ENCODE data around the gene PRKD3. TPM values are rescaled to one million over a fixed set of nuclear protein-coding genes. Genes with fewer than 3 reads are reported as not detected.

Gene PRKD3
- 54.8 and 56.1 TPM in 2 replicates for total RNA-seq (2014; rRNA removed; shearing (Covaris generic))
- 58.5 and 99.5 TPM in 2 replicates for polyA plus RNA-seq (2014; cell fraction: nucleus; rRNA removed)

DNA sequence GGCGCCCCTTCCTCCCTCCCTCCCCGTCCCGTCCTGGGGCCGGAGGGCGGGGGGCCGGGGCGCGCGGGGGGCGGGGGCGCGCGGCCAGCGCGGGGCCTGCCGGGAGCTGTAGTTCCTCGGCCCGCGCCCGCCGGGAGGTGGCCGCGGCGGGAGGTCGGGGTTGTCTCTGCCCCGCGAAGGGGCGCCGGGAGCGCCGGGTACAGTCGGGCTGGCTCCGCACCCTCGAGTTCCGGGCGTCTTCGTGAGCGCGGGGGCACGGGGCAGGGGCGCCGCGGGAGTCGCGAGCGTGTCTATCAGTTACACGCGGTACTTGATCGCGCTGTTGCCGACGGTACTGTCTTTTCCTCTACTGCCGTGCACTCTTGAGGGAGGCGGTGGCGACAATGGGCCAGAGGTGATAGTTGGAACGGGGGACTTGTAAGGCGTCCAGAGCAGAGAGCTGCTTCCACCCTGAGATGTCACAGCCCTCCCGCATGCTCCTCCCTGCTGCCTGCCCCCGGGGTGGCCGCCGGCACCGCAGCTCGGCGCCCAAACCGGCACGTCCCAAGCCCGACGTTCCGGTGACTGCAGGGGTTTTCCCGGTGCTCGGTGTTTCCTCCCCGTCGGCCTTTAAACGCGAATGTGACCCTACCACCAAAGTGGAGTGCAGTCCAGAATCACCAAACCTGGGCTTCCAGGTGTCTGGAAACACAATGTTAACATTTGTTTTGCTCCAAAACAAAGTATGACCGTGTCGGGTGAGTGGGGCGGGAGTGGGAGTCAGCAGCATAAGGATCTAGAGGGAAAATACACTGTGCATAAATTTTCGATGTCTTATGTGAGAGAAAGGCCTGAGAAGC is at the start of gene PRKD3:
Gene PRKD3, minus strand, starts transcription at position 48 of the 839 bp plus-strand sequence. CDS start 8,309 bp downstream, outside the sequence.
- peak; percentile 60 for DNase-seq (ENCODE audit: extremely low read depth, low read depth)

DNA sequence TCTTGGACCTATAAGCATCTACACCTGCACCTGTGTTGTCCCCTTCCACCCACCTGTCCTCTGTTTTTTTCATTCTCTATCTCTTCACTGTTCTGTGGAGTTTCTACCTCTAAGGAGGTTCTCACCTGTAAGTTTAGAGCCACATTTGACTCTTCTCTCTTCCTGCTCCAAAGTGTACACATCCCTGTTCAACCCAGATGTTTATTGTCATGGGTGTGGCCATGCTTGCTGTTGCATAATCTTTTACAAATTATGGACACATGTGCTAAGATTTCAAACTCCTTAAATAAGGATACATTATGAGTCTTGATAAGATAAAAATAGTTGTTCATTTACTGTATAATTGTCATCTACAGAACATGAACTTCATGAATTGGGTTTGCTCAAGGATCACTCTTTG is 47.4 kb upstream of the PRKD3 start:
- no peak for DNase-seq (ENCODE audit: extremely low read depth, low read depth)

DNA sequence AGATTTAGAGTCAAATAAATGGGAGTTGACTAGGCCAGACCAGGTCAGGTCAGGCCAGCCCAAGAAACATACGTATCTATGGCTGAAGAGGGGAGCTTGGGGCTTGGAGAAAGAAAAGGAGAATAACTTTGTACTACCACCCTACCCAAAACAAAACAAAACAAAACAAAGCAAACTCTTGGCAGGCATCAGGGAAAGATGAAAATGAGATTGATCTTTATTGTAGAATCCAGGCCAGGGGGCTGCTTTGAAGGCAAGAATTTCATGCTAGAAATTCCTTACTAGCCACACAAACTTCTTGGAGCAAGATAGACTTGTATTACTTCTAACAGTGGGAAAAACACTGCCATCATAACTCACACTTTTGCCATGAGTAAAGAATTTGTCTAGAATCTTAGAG is 46.0 kb upstream of the PRKD3 start:
- DNase-seq (ENCODE audit: extremely low read depth, low read depth), result no peak

DNA sequence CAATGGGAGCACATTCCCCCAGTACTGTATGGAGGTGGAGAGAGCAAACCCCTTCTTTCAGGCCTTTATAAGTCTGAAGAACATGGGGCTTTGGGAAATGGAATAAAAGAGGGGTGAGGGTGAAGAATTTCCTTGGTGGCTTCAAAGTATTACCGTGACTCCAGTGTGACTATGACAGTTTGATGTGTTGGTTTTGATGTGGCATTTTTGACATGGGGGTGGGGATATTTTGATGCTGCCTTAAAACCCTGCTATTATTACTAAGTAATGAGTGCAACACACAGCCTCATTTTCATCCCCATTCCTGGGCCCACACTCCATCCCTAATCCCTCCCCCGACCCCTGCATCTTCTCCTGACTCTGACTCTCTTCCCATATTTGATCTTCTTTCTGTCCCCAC is 43.4 kb upstream of the PRKD3 start:
- DNase-seq (ENCODE audit: extremely low read depth, low read depth), result no peak

DNA sequence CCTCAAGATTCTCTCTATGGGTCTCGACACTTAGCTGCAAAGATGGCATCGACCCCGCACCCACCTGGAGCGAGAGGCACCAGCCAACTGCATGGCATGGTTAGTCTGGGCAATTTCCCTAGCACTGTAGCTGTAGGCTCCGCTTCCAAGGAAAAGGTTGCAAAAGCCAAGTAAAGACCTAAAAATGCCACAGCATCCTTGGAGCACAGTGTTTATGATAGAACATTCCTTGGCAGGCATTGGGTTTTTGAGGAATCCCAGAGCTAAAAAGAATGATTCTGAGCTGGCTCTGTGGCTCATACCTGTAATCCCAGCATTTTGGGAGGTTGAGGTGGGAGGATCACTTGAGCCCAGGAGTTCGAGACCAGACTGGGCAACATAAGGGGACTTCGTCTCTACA is 42.7 kb upstream of the PRKD3 start:
- DNase-seq (ENCODE audit: extremely low read depth, low read depth), result no peak

DNA sequence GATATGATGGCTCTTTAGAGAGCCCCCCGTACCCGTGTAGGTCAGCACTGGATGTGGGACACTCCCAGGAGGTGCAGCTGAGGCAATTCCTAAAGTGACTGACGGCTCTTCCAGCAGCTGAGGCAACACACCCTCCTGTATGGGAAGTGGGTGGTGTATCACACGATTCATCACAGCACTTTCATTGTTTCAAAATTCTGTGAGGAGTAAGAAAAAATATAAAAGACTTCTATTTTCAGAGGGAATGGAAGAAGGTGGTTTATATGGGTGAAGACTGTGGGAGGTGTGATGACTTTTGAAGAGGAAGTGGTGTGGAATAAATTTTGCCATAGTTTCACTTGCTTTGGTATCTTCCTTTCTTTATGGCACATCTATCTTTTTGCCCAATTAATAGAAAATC is 42.1 kb upstream of the PRKD3 start:
- DNase-seq (ENCODE audit: extremely low read depth, low read depth), result no peak

DNA sequence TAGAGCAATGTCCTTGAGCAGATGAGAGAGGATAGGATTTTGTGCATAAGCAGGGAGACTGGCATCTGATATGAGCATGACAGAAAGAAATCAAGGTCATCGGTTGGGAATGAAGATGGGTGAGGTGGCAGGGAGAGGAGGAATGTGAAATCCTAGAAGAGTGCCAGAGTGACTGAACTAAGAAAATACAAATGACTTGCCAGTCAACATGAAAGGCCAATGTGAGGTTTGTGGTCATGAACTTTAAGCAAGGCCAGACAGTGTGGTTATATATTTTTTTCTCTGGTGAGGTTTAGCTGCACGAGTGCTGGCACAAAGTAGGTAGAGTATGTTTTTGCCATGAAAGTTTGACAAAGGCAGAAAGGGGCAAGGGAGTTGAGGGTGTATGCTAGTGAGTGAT is 41.0 kb upstream of the PRKD3 start:
- no peak for DNase-seq (ENCODE audit: extremely low read depth, low read depth)

DNA sequence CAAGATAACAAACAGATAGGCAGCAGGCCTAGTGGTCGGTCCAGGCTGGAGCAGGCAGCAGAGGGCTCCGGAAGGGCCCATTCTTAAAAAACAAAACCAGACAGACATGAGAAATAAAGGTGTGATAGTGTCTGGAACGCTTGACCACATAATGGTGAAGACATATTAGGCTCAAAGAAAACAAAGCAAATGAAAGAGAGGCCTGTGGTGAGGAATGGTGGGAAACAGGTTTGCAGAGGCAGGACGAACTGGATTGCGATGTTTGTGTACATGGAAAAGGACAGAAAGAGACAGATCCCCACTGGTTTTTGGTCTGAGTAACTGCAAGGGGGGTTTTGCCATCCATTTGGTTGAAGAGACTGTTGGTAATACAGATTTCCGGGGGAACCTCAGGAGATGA is 39.7 kb upstream of the PRKD3 start:
- DNase-seq (ENCODE audit: extremely low read depth, low read depth), result no peak

DNA sequence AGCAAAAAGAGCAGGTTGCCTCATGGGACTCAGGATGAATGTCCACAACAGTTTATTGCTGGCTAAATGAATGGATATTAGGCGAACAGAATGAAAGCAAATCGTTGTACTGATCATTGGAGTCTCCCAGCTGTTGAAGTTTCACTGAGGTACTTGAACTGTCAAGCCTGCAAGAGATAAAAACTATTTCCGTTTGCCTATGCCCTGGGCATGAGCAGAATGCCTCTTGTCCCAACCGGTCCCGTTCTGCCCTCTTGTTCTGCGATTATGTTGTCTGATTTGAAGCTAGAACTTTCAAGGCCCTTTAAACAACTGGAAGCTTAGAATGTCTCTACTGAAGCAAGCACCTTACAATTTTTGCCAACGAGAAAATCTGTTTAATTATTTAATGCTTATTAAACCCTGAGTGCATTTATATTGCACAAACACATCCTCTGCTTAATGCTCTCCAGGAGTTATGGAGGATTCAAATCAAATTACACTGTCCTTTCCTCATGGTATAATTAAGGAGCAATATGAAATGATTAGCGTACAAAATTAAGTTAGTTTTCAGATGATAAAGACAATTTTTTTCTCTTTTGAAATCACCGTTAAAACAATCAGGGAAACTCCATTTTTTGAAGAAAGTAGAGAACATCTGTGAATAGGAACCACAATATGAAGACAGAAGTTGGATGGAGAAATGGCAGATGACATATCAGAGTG is 37.5 kb upstream of the PRKD3 start:
- no peak for DNase-seq (ENCODE audit: extremely low read depth, low read depth)

DNA sequence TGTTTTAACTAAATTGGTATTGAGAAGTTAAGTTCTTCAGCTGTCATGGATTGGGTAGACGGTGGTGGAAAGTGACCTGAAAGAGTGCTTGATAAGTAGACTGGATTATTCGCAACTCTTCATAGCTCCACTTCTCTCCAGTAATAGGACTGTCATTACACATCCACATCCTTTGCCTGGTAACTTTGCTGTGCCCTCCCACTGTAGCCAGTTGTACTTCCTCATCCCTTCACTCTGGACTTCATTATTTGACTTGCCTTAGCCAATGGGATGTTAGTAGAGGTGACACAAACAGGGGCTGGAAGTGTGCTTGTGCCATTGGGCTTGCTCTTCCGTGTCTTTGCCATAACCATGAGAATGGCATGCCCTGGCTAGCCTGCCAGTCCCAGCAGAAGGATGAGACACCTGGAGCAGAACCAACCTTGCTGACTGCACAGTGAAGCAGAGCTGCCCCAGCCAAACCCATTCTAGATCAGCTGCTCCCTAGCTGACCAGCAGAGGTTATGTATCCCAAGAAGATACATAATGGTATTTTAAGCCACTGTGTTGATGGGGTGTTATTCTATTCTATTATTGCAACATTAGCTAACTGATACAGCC is 36.7 kb upstream of the PRKD3 start:
- no peak for DNase-seq (ENCODE audit: extremely low read depth, low read depth)

DNA sequence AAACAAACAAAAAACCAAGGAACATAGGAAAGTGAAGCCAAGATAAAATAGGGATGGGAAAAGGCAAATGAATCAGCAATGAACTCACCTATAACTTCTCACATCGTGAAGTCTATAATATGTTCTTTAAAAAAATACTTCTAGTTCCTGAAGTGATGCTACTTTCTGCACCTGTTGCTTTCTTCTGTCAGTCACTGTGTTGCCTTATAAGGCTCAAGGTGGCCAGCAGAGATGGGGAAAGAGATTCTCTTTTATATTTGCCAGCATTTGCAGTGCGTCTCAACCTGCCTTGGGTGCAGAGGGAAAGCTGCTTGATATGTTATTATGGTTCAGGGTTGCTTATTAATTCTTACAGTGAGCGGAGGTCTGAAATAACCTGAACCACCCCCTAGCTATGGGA is 33.8 kb upstream of the PRKD3 start:
- no peak for DNase-seq (ENCODE audit: extremely low read depth, low read depth)

DNA sequence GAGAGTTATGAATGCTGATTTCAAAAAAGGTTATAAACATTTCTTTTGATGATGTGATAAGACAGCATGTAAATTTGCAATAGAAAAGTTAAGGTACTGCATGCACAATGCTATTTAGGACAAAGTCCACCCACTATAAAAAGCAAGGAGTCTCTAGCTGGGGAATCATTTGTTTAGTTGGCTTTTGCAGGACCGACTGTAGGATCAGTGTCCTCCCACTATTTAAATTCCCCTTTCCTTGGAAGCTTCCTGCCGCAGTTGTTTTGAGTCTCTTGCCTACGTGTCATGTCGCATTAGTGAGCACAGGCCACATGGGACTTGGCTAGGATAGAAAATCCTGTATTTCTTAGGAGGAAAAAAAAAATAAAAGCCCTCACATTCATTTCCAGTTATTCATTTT is 32.9 kb upstream of the PRKD3 start:
- no peak for DNase-seq (ENCODE audit: extremely low read depth, low read depth)

DNA sequence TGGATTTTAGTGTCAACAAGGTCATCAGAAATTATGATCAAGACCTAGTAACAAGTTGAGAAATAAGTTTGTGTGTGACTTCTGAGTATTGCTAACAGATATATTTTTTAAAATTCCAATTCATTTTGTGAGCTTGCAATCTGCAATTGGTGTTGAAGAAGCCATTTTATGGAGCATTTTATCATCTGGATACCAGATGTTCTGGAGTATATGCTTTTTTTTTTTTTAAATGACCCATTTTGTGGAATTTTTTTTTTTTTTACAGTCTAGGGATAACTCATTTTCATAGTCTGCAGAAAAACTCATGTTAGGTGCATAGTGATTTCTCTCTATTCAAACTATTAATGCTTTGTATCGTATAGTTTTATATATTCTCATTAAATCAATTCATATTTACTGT is 32.4 kb upstream of the PRKD3 start:
- no peak for DNase-seq (ENCODE audit: extremely low read depth, low read depth)

DNA sequence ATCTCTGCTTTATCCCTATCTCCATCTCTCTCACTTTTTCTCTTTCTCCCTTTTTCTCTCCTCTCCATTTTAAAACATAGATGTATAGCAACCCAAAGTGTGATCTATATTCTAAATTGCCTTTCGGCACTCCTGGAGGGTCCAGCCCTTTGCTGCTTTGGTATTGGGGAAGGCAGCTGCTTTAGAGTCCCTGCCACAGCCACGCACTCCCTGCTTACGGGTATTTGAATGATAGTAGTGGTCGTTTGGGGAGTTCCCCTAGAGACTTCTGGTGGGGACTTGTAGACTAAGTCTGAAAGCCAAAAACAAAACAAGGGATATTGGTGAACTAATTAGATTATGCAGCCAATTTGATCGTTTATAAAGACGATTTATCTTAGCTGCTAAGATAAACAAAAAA is 31.7 kb upstream of the PRKD3 start:
- no peak for DNase-seq (ENCODE audit: extremely low read depth, low read depth)

DNA sequence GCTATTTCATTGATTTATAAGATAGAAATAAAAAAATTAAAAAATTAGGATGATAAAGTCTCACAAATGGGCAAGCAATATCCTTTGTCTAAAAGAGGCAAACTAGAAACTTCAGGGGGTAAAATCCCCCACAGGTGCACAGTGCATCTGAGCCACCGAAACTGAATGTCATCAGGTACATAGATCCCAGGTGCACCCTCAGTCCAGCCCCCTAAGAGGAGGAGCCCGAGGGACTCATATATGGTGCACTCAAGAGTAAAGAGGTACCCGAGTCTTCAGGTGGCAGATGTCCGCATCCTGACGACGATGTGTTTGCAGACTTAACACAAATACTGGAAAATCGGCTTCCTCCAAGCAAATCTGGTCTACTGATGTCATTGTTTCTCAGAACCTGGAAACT is 31.1 kb upstream of the PRKD3 start:
- no peak for DNase-seq (ENCODE audit: extremely low read depth, low read depth)

DNA sequence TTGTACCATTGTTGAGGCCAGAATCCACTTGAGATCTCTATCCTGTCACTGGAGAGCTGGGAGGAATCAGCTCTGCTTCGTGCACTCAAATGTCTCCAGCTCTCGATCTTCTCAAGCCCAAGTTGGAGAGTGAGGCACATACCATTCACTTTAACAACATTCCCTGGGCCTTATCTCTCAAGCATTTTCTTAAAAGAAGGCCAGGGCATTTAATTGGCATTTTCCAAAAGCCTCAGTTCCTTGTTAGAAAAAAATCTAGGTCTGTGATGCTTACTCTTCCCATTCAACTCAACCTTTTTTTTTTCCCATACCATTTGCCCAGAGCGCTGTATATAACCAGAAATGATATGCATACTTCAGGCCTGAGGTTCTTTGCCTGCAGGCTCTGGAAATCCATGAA is 29.9 kb upstream of the PRKD3 start:
- DNase-seq (ENCODE audit: extremely low read depth, low read depth), result no peak

DNA sequence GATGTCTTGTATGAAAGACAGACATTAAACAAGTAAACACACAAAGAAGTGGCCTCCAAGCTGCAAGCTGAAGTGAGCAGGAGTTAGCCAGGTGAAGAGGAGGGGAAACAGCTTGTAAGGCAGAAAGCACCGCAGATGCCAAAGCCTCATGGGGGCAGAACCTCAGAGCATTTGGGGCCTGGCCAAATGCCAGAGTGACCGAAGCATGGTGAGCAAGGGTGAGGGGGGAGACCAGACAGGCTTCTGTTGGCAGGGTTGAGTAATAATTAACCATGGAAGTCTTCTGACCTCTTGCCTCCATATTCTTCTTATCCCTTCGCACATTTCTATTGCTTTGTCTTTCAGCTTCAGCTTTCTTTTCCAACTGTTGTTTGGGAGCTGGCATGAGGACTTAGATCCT is 25.4 kb upstream of the PRKD3 start:
- no peak for DNase-seq (ENCODE audit: extremely low read depth, low read depth)

DNA sequence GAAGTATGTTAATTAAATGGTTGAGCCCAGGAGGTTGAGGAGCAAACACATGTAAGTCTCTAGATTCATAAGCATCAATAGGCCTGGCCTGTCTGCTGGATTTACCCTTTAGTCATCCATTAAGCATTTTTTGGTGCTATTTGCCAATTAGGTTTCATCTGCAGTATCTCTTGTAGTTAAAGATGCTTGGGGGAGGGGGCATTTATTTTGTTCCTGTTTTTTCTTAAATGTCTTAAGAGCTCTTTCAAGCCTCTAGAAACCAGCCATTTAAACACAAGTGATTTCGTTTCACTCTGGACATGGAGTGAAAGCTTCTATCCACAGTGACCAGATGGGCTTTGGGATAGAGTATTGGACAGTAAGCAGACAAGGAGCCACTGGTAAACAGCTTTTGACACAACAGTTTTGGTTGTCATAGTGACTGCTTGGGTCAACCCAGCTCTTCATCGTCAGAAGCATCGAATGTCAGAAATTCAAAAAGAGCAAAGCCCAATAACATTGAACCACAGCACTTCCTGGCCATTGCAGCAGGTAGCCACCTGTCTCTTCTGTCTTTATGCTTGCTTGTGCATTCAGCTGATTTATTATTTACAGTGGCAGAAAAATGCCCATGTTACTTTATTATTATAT is 24.7 kb upstream of the PRKD3 start:
- no peak for DNase-seq (ENCODE audit: extremely low read depth, low read depth)

DNA sequence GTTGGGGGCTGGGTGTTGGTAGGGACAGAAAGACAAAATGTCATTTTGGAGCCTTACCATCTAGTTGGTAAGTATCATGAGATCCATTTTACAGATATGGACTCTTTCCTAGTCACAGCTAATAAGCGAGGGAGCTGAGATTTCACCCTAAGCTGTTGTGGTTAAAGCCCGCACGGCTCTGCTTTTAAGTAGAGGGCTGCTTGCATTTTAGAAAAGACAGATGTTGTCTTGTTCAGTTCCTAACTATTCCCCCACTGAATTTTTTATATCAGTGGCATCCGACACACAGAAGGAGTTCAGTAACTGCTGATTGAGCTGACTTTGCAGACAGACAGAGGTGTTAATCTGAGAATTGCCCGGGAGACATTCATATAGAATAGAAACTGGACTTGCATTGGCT is 23.5 kb upstream of the PRKD3 start:
- no peak for DNase-seq (ENCODE audit: extremely low read depth, low read depth)

DNA sequence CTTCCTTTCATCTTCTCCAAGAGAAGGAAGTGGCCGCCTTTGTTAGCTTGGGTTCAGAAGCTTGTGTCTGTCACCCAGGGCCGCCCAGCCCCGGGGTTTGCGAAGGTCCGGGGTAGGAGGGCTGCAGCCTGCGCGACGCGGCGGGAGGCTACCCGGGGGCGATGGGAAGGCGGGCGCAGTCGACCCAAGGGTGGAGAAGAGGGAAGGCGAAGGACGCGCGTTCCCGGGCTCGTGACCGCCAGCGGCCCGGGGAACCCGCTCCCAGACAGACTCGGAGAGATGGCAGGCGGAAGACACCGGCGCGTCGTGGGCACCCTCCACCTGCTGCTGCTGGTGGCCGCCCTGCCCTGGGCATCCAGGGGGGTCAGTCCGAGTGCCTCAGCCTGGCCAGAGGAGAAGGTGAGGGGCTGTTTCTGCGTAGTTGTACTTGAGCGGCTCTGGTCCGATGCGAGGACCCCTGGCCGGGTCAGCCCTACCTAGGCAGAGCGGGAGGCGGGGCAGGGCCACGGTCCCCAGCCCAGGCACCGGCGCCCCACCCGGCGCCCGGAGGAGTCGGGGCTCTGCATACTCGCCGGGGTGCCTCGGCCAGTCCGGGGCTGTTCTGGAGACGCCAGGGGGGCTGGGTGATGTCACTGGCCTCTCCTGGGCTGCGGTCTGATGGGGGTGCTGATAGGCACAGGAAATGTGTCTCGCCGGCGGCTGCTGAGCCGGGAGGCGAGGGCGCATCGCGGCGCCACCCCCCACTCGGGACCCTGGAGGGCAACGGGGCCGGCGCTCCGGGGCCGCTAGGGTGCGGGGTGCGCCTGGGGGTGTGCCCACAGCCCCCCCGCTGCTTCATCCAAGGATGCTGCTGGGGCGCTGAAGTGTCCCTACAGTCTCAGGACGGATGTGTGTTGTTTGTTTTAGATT is 20.1 kb upstream of the PRKD3 start, which contains the start of gene QPCT:
Gene QPCT, plus strand, starts transcription at position 178 of the 909 bp plus-strand sequence. Its CDS starts 102 bp downstream, at position 280.
- DNase-seq (ENCODE audit: extremely low read depth, low read depth), result peak; percentile 53
